Epithelial cell of prostate (primary cell): ENCODE data around the gene FES.
"Not testable (repeated sequence)": the region's sequence is repeated elsewhere in the genome, so short reads cannot be mapped to it uniquely, and the experiment has no call there.

Source experiments
- DNase-seq: peaks from one replicate; pipeline ENCODE4 v3.0.0-alpha.2; 2011; ENCODE audit warnings: low read depth, low spot score
- H3K27ac ChIP-seq: fragments of 450-650 bp; 2 replicates; pipeline ENCODE4 v1.5.1; 2017; ENCODE audit warnings: mild to moderate bottlenecking

FES gene

DNA sequence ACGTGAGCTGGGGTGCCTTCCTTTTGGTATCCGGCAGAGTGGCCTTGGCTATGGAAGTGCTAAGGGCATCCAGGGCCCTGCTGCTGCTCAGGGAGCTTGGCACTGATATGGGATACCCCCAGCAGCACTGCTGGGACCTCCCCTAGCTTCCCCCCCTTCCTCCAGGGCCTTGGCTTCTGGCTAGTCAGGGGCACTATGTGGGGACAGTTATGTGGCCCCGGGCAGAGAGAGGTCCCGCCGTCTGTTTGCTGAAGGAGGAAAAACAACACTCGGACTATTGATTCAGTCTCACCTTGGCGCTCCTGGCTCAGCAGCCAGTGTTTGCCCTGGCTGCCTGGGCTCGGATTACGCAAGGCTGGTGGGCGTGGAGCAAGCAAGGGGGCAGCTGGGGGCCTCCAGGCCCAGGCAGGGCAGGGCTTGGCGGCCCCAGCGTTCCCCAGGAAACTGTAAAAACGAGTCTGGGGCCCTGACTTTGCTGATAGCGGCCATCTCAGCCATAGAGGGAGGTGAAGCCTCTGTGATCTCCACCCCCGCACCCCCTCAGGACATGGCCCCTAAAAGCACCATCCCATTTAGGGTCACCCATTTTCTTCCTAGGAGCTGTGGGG is 10.2 kb upstream of the FES start:
- DNase-seq, result no peak
- peak overlapping the region; percentile 89 for H3K27ac ChIP-seq

GRCh38 chr15:90874986-90875385 is 9.3 kb upstream of the FES start:
- DNase-seq, H3K27ac ChIP-seq: not testable (repeated sequence)

DNA sequence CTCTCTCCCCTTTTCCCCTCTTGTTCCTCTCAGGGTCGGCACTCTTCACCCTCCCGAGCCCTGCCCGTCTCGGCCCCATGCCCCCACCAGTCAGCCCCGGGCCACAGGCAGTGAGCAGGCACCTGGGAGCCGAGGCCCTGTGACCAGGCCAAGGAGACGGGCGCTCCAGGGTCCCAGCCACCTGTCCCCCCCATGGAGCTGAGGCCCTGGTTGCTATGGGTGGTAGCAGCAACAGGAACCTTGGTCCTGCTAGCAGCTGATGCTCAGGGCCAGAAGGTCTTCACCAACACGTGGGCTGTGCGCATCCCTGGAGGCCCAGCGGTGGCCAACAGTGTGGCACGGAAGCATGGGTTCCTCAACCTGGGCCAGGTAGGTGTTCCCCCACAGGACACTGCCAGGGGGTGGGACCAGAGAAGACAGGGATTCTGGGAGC is 8.7 kb upstream of the FES start:
- no peak overlapping the region for H3K27ac ChIP-seq
- no peak for DNase-seq

GRCh38 chr15:90876046-90876445 is 8.3 kb upstream of the FES start:
- DNase-seq, result no peak

GRCh38 chr15:90876512-90877170 is 7.7 kb upstream of the FES start:
- H3K27ac ChIP-seq, result no peak overlapping the region
- DNase-seq, result no peak

More at GRCh38 chr15:90876046-90876445, 8.3 kb upstream of the FES start:
- no peak overlapping the region for H3K27ac ChIP-seq

GRCh38 chr15:90877315-90877714 is 7.0 kb upstream of the FES start:
- no peak overlapping the region for H3K27ac ChIP-seq
- DNase-seq, result no peak

GRCh38 chr15:90877996-90878395 is 6.3 kb upstream of the FES start:
- no peak overlapping the region for H3K27ac ChIP-seq
- no peak for DNase-seq

- H3K27ac ChIP-seq, result no peak overlapping the region
- no peak for DNase-seq
These were observed 5.6 kb upstream of the FES start for GRCh38 chr15:90878660-90879059.

DNA sequence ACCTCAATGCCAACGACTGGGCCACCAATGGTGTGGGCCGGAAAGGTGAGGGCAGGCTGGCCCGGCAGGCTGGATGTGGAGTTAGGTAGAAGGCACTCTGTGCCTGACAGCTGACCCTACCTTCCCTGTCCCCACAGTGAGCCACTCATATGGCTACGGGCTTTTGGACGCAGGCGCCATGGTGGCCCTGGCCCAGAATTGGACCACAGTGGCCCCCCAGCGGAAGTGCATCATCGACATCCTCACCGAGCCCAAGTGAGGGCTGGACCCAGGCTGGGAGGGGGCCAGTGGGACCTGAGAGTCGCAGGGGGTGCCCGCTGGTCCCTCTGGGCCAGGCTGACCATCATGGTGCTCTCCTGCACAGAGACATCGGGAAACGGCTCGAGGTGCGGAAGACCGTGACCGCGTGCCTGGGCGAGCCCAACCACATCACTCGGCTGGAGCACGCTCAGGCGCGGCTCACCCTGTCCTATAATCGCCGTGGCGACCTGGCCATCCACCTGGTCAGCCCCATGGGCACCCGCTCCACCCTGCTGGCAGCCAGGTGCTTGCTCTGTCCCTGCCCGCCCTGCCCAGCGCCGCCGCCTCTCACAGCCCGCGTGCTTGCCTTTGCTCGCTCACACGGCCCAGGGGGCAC is 4.5 kb upstream of the FES start:
- no peak for DNase-seq
- no peak overlapping the region for H3K27ac ChIP-seq

- H3K27ac ChIP-seq, result no peak overlapping the region
- no peak for DNase-seq
These were observed 3.7 kb upstream of the FES start for GRCh38 chr15:90880381-90881145.

GRCh38 chr15:90881181-90881977 is 2.9 kb upstream of the FES start:
- DNase-seq, result no peak
- H3K27ac ChIP-seq, result no peak overlapping the region

DNA sequence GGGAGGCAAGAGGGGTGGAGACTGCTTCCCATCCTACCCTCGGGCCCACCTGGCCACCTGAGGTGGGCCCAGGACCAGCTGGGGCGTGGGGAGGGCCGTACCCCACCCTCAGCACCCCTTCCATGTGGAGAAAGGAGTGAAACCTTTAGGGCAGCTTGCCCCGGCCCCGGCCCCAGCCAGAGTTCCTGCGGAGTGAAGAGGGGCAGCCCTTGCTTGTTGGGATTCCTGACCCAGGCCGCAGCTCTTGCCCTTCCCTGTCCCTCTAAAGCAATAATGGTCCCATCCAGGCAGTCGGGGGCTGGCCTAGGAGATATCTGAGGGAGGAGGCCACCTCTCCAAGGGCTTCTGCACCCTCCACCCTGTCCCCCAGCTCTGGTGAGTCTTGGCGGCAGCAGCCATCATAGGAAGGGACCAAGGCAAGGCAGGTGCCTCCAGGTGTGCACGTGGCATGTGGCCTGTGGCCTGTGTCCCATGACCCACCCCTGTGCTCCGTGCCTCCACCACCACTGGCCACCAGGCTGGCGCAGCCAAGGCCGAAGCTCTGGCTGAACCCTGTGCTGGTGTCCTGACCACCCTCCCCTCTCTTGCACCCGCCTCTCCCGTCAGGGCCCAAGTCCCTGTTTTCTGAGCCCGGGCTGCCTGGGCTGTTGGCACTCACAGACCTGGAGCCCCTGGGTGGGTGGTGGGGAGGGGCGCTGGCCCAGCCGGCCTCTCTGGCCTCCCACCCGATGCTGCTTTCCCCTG is 2.2 kb upstream of the FES start:
- no peak for DNase-seq

DNA sequence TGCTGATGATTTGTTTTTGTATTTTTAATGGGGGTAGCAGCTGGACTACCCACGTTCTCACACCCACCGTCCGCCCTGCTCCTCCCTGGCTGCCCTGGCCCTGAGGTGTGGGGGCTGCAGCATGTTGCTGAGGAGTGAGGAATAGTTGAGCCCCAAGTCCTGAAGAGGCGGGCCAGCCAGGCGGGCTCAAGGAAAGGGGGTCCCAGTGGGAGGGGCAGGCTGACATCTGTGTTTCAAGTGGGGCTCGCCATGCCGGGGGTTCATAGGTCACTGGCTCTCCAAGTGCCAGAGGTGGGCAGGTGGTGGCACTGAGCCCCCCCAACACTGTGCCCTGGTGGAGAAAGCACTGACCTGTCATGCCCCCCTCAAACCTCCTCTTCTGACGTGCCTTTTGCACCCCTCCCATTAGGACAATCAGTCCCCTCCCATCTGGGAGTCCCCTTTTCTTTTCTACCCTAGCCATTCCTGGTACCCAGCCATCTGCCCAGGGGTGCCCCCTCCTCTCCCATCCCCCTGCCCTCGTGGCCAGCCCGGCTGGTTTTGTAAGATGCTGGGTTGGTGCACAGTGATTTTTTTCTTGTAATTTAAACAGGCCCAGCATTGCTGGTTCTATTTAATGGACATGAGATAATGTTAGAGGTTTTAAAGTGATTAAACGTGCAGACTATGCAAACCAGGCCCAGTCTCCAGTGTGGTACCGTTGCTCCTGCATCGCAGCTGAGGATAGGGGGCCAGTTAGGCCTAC is 1.4 kb upstream of the FES start:
- DNase-seq, result no peak
- no peak overlapping the region for H3K27ac ChIP-seq

More for the DNA sequence above, 2.2 kb upstream of the FES start:
- no peak overlapping the region for H3K27ac ChIP-seq

- DNase-seq, result no peak
These were observed 753 bp upstream of the FES start for GRCh38 chr15:90883526-90883975.

GRCh38 chr15:90884719-90885431 is 571 bp downstream of the FES start:
- DNase-seq, result no peak
- H3K27ac ChIP-seq, result no peak overlapping the region

More at GRCh38 chr15:90883526-90883975, 753 bp upstream of the FES start:
- no peak overlapping the region for H3K27ac ChIP-seq

DNA sequence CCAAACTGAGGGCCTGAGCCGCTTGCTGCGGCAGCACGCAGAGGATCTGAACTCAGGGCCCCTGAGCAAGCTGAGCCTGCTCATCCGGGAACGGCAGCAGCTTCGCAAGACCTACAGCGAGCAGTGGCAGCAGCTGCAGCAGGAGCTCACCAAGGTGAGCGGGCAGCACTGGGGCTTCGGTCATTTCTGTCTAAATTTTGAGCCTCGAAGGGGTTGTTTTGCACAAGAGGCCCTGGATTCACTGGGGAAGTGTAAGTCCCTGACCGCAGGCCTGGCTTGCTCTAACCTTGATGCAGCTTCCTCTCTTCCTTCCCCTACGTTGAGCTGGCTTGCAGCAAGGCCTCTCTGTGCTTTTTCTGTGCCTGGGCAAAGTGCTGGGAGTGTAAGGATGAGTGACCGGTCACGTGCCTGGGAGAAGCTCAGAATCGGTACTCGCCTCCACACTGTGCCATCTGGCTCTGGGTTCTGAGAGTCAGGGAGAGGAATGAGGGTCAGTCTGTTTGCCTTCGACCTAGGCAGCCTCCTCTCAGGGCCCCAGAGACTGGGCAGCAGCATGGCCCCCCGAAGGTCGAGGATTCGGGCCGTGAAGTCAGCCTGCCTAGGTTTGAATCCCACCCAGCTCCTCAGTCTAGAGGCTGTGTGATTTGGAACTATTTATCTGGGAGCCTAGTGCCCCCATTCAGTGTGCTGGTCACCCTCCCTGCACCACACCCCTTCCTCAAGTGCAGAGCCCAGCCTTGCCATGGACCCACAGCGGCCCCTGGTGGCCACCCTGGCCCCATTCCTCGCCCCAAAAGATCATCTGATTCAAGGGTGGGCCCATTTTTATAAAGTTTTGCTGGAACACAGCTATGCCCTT is 1.4 kb downstream of the FES start:
- H3K27ac ChIP-seq, result no peak overlapping the region
- no peak for DNase-seq

DNA sequence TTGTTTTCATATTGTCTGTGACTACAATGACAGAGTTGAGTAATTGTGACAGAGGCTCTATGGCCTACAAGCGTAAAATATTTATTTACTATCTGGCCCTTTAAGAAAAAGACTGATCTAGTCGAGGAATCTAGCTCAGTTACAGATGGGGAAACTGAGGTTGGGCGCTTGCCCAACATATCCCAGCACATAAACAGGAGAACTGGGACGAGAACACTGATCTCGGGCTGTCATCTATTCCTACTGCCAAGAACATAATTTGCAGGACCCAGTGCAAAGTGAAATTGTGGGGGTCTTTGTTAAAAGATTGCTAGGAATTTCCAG is 1.9 kb downstream of the FES start:
- no peak overlapping the region for H3K27ac ChIP-seq
- DNase-seq, result no peak
